Stimulated activated CD4-positive, alpha-beta T cell treated with anti-CD3 and anti-CD28 coated beads, Interleukin-1b, Interleukin-23, amount 100 ng/mL, for 48 hours (primary cell): ENCODE results near the gene WFS1.

ENCODE experiments used
- DNase-seq: peaks from one replicate; pipeline ENCODE4 v3.0.0-alpha.2; 2020

The WFS1 gene

GRCh38 chr4:6327220-6327917, 57.7 kb downstream of the WFS1 start:
- peak; percentile 77 for DNase-seq

- no peak for DNase-seq
Measured at GRCh38 chr4:6328526-6328925, 58.9 kb downstream of the WFS1 start.

GRCh38 chr4:6329478-6330383, 60.1 kb downstream of the WFS1 start:
- DNase-seq = no peak

GRCh38 chr4:6330384-6330767, 60.7 kb downstream of the WFS1 start:
- no peak for DNase-seq

- DNase-seq = peak; percentile 16
Measured at GRCh38 chr4:6331018-6331417, 61.4 kb downstream of the WFS1 start.

- DNase-seq = no peak
Measured at GRCh38 chr4:6331468-6331867, 61.8 kb downstream of the WFS1 start.

GRCh38 chr4:6332042-6332668, 62.5 kb downstream of the WFS1 start:
- no peak for DNase-seq

GRCh38 chr4:6332669-6333050, 63.0 kb downstream of the WFS1 start:
- DNase-seq = no peak

- no peak for DNase-seq
Measured at GRCh38 chr4:6333301-6334202, 63.9 kb downstream of the WFS1 start.

- no peak for DNase-seq
Measured at GRCh38 chr4:6334203-6334887, 64.7 kb downstream of the WFS1 start.

GRCh38 chr4:6335040-6335590, 65.5 kb downstream of the WFS1 start:
- DNase-seq = no peak

GRCh38 chr4:6336166-6336565, 66.5 kb downstream of the WFS1 start:
- no peak for DNase-seq

- DNase-seq = no peak
Measured at GRCh38 chr4:6337331-6337935, 67.8 kb downstream of the WFS1 start.

GRCh38 chr4:6338175-6338950, 68.7 kb downstream of the WFS1 start:
- DNase-seq = no peak

GRCh38 chr4:6338951-6339817, 69.5 kb downstream of the WFS1 start:
- DNase-seq = no peak

- no peak for DNase-seq
Measured at GRCh38 chr4:6339818-6340445, 70.3 kb downstream of the WFS1 start.

- DNase-seq = no peak
Measured at GRCh38 chr4:6340446-6341015, 70.9 kb downstream of the WFS1 start.

- DNase-seq = no peak
Measured at GRCh38 chr4:6341696-6342095, 72.0 kb downstream of the WFS1 start.
